Fibroblast of the aortic adventitia (primary cell): ENCODE results near the gene AIDA. TPM values are rescaled to one million over a fixed set of nuclear protein-coding genes. Genes with fewer than 3 reads are reported as not detected.

Experiments used
- DNase-seq: peaks from one replicate; pipeline ENCODE4 v3.0.0-alpha.2; 2010; ENCODE audit warnings: low read depth
- H3K4me3 ChIP-seq: 2 replicates; pipeline ENCODE4 v1.5.1; 2011; ENCODE audit warnings: low read depth, mild to moderate bottlenecking, control low read depth, low read length, moderate library complexity
- total RNA-seq: library from RNA; depleted of rRNA; stranded (reverse); fragments of >200 nt; gene quantifications from 2 replicates; pipeline ENCODE4 v1.2.3, GENCODE V29; 2012; ENCODE audit warnings: low replicate concordance
- TF ChIP-seq, protein P1 (sequence below): IDR thresholded peaks from 2 replicates; pipeline ENCODE4 v1.5.1; 2011; ENCODE audit warnings: mild to moderate bottlenecking, low read length, control low read depth, inconsistent platforms; ENCODE audit not compliant: insufficient read depth

The AIDA gene
- total RNA-seq, 1 donor: 119 TPM

DNA sequence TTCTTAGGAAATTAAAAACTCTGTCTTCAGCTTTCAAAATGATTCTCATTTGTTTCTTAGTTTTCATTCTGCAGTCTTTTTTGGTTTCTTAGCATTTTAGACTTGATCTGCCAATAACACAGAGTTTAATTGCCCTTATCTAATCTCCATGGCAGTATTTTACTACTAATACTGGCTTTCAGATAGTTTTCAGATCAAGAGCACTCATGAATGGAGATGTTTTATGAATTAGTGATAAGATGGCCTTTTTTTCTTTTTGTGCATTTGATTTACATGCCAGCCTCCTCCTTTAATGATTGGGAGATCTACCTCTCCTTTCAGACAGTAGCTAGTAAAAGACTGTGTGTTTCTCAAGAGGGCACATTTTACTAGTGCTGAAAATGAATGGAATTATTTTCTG lies 88.8 kb downstream of the AIDA start:
- no peak for DNase-seq
- TF ChIP-seq, protein P1, sequence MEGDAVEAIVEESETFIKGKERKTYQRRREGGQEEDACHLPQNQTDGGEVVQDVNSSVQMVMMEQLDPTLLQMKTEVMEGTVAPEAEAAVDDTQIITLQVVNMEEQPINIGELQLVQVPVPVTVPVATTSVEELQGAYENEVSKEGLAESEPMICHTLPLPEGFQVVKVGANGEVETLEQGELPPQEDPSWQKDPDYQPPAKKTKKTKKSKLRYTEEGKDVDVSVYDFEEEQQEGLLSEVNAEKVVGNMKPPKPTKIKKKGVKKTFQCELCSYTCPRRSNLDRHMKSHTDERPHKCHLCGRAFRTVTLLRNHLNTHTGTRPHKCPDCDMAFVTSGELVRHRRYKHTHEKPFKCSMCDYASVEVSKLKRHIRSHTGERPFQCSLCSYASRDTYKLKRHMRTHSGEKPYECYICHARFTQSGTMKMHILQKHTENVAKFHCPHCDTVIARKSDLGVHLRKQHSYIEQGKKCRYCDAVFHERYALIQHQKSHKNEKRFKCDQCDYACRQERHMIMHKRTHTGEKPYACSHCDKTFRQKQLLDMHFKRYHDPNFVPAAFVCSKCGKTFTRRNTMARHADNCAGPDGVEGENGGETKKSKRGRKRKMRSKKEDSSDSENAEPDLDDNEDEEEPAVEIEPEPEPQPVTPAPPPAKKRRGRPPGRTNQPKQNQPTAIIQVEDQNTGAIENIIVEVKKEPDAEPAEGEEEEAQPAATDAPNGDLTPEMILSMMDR: no peak
- H3K4me3 ChIP-seq: no peak overlapping the region

DNA sequence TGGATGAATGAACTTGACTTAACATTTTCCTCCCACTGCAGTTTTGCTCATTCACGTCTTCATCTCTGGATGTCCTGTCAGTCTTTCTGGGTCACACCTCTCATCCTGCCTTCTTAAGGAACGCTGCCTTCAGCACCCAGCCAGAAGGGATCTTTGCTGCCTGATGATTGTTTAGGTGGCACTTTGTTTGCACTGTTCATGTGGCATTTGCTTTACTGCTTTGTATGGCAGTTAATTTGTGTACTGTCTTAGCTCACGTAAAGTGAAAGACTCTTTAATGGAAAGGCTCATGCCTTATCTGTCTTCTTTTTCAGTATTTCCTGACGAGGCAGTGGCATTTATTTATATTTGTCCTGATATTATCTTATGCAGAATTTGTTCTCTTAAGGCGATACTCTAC lies 89.5 kb downstream of the AIDA start:
- no peak for DNase-seq
- TF ChIP-seq, protein P1: no peak

DNA sequence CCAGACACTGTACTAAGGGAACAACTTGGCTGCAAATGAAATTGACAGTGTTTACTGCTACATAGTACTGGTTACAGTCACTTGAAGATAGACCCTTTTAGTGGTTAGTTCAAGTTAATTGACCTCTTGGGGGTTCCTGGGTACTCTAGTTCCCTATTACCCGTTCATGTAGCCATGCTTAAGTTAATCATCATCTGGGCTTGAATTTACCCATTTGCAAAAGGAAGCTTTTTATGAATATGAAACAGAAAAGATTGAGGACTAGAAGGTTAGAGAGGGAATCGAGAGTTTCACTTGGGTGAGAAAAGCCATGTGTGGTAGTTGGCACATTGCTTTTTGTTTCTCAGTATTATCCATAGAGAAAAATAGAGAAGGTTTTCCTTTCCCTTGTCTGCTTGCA lies 91.7 kb downstream of the AIDA start:
- no peak for DNase-seq
- TF ChIP-seq, protein P1: no peak
- no peak overlapping the region for H3K4me3 ChIP-seq

More for the DNA sequence above, 89.5 kb downstream of the AIDA start:
- H3K4me3 ChIP-seq: no peak overlapping the region

DNA sequence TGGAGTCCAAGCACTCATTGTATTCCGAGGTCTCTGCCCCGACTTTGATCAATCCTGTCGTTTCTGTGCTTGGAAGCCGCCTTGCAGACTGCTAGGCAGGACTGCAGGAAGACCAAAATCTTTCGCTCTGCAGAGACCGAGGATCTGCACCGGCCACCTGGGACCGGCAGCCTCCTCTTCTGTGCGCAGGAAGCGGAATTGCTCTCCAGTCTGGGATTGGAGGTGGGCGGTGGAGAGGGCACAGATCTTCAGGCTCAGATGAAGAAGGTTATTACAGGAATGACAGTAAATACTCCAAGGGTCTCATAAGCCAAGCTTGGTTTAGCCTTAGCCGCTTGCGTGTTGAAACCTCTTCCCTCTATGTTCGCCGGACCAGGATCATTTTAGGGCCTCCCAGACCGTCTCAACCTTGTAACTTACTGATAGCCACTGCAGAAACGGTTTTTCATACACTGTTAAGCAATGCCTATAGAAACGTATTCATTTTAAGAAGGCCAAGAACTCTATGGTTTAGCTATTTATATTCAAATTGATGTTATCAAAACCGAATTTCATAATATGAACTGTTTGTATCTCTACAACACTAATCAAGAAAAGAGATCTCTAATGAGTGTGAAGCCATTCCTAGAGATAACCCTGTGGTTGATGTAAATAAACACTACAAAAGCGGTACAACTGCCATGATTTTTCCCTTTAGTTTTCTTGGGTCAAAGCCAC lies 93.3 kb downstream of the AIDA start:
- peak; percentile 44 for DNase-seq
- TF ChIP-seq, protein P1: no peak
- peak overlapping the region; percentile 82 for H3K4me3 ChIP-seq

Other genes starting within 250 kb of the AIDA start
- 0.18 TPM in 1 of 2 replicates, not detected in the other for gene HHIPL2, start 164.4 kb downstream of the AIDA start, total RNA-seq
- 11.8 and 16.5 TPM in 2 replicates for gene TAF1A, start 122.6 kb downstream of the AIDA start, total RNA-seq
- 61.5 and 81.0 TPM in 2 replicates for gene MIA3, start 94.4 kb downstream of the AIDA start, total RNA-seq
- gene BROX, start 73 bp upstream of the AIDA start, total RNA-seq: 67.5 and 101 TPM in 2 replicates
- gene FAM177B, start 24.7 kb upstream of the AIDA start, total RNA-seq: not detected in 2 replicates
- 6.4 and 8.4 TPM in 2 replicates for gene DISP1, start 102.5 kb upstream of the AIDA start, total RNA-seq